ENCODE data around the gene PNPLA6. TPM values are rescaled to one million over a fixed set of nuclear protein-coding genes. Genes with fewer than 3 reads are reported as not detected.

The PNPLA6 gene
- total and polyA plus RNA-seq, 2 of the 13 experiments (the other 11 are each of a cell fraction or from before 2014, with no cell fraction given) = 24.9 to 28.2 TPM

DNA sequence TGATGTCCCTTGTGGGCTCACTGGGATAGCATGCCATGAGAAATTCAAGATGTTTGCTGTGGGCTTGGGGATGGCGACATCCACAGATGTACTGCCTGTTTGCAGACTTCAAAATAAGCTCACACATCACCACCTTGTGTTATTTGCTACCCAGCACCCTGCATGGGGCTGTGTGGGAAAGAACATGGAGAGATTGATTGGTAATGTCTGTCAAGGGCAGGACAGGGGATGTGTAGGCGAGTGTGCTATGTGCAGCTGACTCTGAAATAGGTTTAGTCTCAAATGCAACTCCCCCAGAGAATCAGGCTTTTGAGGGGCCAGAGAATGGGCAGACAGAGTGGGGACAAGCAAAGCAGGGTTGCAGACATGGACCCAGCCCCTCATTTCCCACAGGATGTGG, 24.7 kb downstream of the PNPLA6 start (continued):
- TF ChIP-seq ZNF234 (CRISPR knock-in tag; conservative IDR thresholded peaks at IDR 0.05) (no peak), ZNF510 (CRISPR knock-in tag; IDR thresholded peaks at IDR 0.05; ENCODE audit: low read depth) (no peak), HNRNPH1 (optimal IDR thresholded peaks at IDR 0.05; ENCODE audit: low read depth, low read length) (no peak), SAP130 (CRISPR knock-in tag; IDR thresholded peaks at IDR 0.05; ENCODE audit: low read depth) (no peak), FOXO1 (CRISPR knock-in tag; IDR thresholded peaks at IDR 0.05) (no peak)
- TF ChIP-seq, protein P1, sequence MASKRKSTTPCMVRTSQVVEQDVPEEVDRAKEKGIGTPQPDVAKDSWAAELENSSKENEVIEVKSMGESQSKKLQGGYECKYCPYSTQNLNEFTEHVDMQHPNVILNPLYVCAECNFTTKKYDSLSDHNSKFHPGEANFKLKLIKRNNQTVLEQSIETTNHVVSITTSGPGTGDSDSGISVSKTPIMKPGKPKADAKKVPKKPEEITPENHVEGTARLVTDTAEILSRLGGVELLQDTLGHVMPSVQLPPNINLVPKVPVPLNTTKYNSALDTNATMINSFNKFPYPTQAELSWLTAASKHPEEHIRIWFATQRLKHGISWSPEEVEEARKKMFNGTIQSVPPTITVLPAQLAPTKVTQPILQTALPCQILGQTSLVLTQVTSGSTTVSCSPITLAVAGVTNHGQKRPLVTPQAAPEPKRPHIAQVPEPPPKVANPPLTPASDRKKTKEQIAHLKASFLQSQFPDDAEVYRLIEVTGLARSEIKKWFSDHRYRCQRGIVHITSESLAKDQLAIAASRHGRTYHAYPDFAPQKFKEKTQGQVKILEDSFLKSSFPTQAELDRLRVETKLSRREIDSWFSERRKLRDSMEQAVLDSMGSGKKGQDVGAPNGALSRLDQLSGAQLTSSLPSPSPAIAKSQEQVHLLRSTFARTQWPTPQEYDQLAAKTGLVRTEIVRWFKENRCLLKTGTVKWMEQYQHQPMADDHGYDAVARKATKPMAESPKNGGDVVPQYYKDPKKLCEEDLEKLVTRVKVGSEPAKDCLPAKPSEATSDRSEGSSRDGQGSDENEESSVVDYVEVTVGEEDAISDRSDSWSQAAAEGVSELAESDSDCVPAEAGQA (IDR thresholded peaks at IDR 0.05; ENCODE audit: low read depth) = no peak
- TF ChIP-seq, protein P1 (CRISPR knock-in tag; IDR thresholded peaks at IDR 0.05; ENCODE audit: borderline replicate concordance) = no peak
- TF ChIP-seq, protein P2, sequence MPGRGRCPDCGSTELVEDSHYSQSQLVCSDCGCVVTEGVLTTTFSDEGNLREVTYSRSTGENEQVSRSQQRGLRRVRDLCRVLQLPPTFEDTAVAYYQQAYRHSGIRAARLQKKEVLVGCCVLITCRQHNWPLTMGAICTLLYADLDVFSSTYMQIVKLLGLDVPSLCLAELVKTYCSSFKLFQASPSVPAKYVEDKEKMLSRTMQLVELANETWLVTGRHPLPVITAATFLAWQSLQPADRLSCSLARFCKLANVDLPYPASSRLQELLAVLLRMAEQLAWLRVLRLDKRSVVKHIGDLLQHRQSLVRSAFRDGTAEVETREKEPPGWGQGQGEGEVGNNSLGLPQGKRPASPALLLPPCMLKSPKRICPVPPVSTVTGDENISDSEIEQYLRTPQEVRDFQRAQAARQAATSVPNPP (CRISPR knock-in tag; IDR thresholded peaks at IDR 0.05) = no peak

Measured in HepG2 (cell line).